ES-I3 (cell line): ENCODE data around the gene DCTN1.
A peak's percentile ranks its signal among the peaks of the same experiment; 100 is the strongest.

Experiments
- H3K36me3 ChIP-seq: 2 replicates; pipeline ENCODE4 v1.6.1; 2013; ENCODE audit warnings: mild to moderate bottlenecking, low read length, control low read depth, moderate library complexity; ENCODE audit not compliant: insufficient read depth
- H3K4me1 ChIP-seq: 2 replicates; pipeline ENCODE4 v1.6.1; 2013; ENCODE audit warnings: mild to moderate bottlenecking, control low read depth, low read length; ENCODE audit not compliant: insufficient read depth
- H3K9ac ChIP-seq: 2 replicates; pipeline ENCODE4 v1.6.1; 2013; ENCODE audit warnings: low read depth, mild to moderate bottlenecking, low read length, moderate library complexity
- H3K9me3 ChIP-seq: 2 replicates; pipeline ENCODE4 v1.6.1; 2013; ENCODE audit warnings: mild to moderate bottlenecking, low read length, moderate library complexity; ENCODE audit not compliant: control insufficient read depth, insufficient read depth

The DCTN1 gene

DNA sequence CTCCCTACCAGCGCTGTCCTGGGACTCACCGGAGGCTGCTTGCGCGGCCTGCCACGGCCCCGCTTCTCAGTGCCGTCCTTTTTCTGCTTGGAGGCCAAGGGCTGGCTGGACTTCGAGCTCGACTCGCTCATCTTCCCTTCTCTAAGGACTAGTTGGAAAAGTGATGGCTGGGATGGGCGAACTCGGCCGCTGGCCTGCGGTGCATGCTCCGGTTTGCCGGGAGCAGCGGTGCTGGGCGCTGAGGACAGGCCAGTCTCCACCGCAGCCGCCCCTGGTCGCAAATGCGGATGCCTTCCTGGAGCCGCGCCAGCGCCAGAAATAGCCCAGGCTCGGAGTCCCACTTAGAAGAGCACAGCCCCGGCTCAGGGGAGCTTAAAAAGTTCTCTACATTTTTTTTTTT lies 38.2 kb upstream of the DCTN1 start:
- no peak overlapping the region for H3K9ac ChIP-seq

DNA sequence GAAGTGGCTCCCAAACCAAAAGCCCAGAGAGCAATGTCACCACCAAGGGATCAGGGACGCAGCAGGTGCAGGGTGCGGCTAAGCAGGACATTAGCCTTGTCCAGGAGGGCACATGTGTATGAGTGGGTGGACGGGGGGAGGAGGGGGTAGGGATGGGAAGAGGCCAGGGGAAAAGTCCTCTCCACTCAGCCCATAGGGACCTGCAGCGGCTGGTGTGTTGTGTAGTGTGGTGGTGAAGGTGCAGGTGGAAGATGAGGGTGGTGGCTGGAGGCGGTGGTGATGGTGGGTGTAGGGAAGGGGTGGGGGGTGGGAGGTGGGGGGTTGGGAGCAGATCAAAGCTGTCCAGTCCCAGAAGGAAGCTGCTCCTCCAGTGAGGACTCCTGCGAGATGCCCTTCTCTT lies 37.7 kb upstream of the DCTN1 start:
- Histone ChIP-seq H3K9me3 (no peaks in the 10 kb centered on the region), H3K9ac (no peak overlapping the region), H3K36me3 (no peaks in the 10 kb centered on the region), H3K4me1 (peaks cover 4% of the 10 kb centered on the region; the same call in 1 of the 2 replicates)

More for the DNA sequence above, 38.2 kb upstream of the DCTN1 start:
- Histone ChIP-seq H3K4me1 (peaks cover 4% of the 10 kb centered on the region; the same call in 1 of the 2 replicates), H3K36me3 (no peaks in the 10 kb centered on the region), H3K9me3 (no peaks in the 10 kb centered on the region)

DNA sequence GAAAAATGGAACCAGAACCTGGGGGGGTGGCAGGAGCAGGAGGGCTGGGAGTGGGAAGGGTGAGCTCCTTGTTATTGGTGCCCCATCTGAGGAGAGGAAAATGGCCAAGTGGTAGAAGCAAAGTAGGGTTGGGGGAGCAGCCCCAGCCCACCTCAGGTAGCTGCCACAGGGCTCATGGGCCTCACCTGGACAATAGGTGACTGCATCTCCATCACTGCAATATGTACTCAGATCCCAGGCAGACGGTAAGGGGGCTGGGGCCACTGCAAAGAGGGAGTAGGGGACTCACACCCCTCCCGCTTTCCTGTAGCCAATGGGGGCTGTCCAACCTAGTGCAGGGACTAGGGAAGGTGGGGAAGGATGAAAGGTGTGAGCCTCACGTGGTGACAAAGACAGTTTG lies 37.1 kb upstream of the DCTN1 start:
- H3K36me3 ChIP-seq, result no peaks in the 10 kb centered on the region
- no peaks in the 10 kb centered on the region for H3K9me3 ChIP-seq
- peaks cover 4% of the 10 kb centered on the region; the same call in 1 of the 2 replicates for H3K4me1 ChIP-seq
- no peak overlapping the region for H3K9ac ChIP-seq

DNA sequence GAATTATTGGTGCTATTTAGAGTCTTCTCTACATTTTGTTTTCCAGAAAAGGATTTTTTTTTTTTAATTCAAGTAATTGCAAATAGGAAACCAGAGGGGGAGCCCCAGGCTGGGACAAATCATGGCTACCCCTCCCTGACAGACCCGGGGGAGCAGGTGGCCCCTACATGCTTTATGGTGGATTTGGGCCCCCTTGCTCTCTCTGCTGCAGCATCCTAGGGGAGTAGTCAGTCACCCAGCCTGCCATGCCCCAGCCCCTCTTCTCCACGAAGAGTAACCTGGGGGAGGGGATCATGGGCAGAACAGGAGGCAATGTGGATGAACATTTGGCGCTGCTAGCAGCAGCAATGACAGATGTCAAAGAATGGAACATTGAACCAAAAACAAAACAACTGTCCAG lies 36.7 kb upstream of the DCTN1 start:
- Histone ChIP-seq H3K9ac (no peak overlapping the region), H3K36me3 (no peaks in the 10 kb centered on the region), H3K4me1 (peaks cover 4% of the 10 kb centered on the region; the same call in 1 of the 2 replicates), H3K9me3 (no peaks in the 10 kb centered on the region)

DNA sequence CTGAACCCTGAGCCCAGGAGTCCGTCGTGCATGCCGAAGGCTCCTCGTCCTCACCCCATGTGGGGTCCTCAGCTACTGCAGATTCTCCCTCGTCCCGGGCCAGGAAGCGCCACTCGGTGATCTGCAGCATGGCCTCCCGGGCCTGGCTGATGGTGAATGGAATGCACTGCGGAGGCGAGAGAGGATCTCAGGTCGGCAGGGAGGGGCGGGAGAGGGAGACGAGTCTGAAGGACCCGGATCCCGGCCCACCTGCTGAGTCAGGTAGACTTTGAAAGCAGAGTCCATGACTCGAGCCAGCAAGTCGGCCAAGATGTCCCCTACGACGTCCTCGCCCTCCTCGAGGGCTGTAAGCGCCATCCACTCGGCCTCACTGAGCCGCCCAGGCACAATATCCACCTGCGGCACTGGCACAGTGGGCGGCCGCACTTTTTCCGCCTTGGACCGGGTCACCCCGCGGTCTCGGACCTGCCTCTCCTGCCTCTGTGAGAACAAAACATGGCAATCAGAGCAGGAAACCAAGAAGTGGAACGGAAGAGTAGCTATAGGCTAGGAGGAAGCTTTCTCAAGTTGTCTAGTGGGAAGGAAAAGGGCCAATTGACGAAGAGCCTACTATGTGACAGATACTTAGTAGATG lies 35.8 kb upstream of the DCTN1 start:
- peak overlapping the region; percentile 58; the same call in 1 of the 2 replicates for H3K9ac ChIP-seq
- no peaks in the 10 kb centered on the region for H3K36me3 ChIP-seq
- H3K4me1 ChIP-seq, result peaks cover 4% of the 10 kb centered on the region; the same call in 1 of the 2 replicates
- H3K9me3 ChIP-seq, result no peaks in the 10 kb centered on the region

DNA sequence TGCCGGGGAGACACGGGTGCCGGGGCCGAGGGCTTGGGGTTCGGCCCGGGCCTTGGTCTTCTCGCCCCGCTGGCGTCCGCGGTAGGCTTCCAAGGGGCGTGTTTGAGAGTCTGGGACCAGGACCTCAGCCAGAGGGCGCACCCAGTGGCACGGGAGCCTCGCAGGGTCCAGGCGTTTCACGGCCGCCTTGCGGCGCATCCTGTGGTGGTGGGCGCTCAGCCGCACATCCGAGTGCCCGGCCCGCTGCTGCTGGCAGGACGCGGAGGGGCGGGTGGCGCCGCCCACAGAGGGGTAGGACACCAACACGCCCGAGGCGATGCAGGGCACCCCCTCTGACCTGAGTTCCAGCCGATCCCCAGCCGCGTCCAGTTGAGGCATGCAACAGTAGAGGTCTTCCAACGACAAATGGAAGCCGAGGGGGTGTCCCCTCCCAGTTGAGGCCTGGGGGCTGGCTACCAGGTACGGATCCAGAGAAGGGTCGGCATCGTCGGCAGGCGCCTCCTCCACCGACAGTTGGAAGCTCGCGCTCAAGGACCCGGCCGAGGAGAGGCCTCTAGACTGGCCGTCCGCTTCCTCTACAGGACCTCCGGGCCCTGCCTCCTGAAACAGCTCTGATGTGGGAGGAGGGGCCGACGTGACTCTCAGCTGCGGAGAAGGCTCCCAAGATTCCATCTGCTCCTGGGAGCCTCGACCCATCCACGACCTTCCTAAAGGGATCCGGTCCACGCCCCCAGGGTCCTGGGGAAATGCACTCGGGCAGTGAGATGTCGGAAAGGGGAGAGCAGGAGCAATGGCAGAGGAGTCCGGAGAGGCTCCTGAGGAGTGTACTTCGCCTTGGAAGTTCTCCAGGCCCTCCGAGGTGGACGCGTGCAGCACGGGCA lies 35.0 kb upstream of the DCTN1 start:
- peaks cover 4% of the 10 kb centered on the region; the same call in 1 of the 2 replicates for H3K4me1 ChIP-seq
- peak overlapping the region; percentile 58; the same call in 1 of the 2 replicates for H3K9ac ChIP-seq

DNA sequence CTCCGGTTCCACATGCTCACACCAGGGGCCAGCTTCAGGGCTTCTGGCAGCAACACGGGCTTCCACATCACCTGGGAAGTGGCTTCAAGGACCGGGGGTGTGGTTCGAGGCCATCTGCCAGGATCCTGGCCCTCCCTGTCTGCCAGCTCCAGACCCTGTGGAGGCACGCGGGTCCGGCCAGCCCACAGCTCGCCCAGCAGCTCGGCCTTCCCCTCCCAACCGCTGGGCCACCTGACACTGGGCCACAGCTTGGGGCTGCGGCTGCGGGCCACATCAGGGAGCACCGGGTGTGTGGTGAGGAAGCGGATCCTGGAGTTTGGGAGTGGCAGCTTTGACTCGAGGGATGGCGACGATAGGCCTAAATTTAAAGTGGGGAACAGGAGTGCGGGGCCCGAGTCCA lies 34.3 kb upstream of the DCTN1 start:
- peaks cover 4% of the 10 kb centered on the region; the same call in 1 of the 2 replicates for H3K4me1 ChIP-seq
- peak overlapping the region; percentile 58; the same call in 1 of the 2 replicates for H3K9ac ChIP-seq
- no peaks in the 10 kb centered on the region for H3K9me3 ChIP-seq
- H3K36me3 ChIP-seq, result no peaks in the 10 kb centered on the region

More for the DNA sequence above, 35.0 kb upstream of the DCTN1 start:
- no peaks in the 10 kb centered on the region for H3K36me3 ChIP-seq
- H3K9me3 ChIP-seq, result no peaks in the 10 kb centered on the region

- H3K36me3 ChIP-seq, result no peaks in the 10 kb centered on the region
- H3K9ac ChIP-seq, result no peak overlapping the region
- peaks cover 4% of the 10 kb centered on the region; the same call in 1 of the 2 replicates for H3K4me1 ChIP-seq
- no peaks in the 10 kb centered on the region for H3K9me3 ChIP-seq
Measured at GRCh38 chr2:74413001-74413698, 33.0 kb upstream of the DCTN1 start.

GRCh38 chr2:74407682-74408081 lies 27.6 kb upstream of the DCTN1 start:
- Histone ChIP-seq H3K36me3 (no peaks in the 10 kb centered on the region), H3K9me3 (no peaks in the 10 kb centered on the region), H3K4me1 (peaks cover 3% of the 10 kb centered on the region; the same call in 1 of the 2 replicates), H3K9ac (no peak overlapping the region)

GRCh38 chr2:74406035-74406434 lies 25.9 kb upstream of the DCTN1 start:
- Histone ChIP-seq H3K9ac (no peak overlapping the region), H3K4me1 (peaks cover 3% of the 10 kb centered on the region; the same call in 1 of the 2 replicates), H3K36me3 (no peaks in the 10 kb centered on the region), H3K9me3 (no peaks in the 10 kb centered on the region)

GRCh38 chr2:74401891-74402290 lies 21.8 kb upstream of the DCTN1 start:
- Histone ChIP-seq H3K9ac (no peak overlapping the region), H3K4me1 (peaks cover 2% of the 10 kb centered on the region; the same call in 1 of the 2 replicates), H3K36me3 (no peaks in the 10 kb centered on the region), H3K9me3 (no peaks in the 10 kb centered on the region)

DNA sequence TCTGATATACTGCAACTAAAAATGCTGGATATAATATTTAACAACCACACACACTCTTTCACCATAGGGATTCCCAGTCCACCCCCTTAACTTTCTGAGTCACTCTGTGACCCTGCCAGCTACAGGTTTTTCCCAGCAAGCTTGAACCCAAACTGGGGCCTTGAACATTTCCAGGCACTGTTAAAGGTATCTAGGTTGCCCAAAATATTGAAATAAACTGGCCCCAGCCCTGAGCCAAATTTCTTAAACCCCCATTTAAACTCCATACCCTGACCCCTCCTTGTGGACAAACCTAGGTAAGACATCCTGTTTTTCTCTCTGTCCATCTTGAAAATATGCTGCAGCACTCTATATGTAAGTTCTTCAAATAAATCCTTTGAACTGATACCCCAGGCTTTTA lies 19.7 kb upstream of the DCTN1 start:
- H3K9ac ChIP-seq, result no peak overlapping the region
- H3K36me3 ChIP-seq, result no peaks in the 10 kb centered on the region
- H3K4me1 ChIP-seq, result no peaks in the 10 kb centered on the region; the same call in 1 of the 2 replicates
- no peaks in the 10 kb centered on the region for H3K9me3 ChIP-seq

DNA sequence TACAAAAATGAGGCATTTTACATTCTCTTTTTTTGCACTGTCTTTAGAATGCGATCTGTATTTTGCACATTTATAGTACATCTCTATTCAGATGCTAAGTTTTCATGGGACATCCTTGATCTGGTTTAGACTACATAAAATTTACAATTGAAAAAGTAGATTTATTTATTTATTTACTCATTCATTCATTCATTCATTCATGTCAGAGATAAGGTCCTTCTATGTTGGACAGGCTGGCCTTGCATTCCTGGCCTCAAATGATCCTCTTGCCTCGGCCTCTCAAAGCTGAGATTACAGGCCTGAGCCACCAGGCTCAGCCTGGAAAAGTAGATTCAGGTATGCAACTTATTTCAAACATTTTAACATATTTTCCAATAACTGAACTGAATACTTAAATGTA lies 16.0 kb upstream of the DCTN1 start:
- Histone ChIP-seq H3K36me3 (no peaks in the 10 kb centered on the region), H3K9ac (no peak overlapping the region), H3K4me1 (no peaks in the 10 kb centered on the region; the same call in 1 of the 2 replicates), H3K9me3 (no peaks in the 10 kb centered on the region)

DNA sequence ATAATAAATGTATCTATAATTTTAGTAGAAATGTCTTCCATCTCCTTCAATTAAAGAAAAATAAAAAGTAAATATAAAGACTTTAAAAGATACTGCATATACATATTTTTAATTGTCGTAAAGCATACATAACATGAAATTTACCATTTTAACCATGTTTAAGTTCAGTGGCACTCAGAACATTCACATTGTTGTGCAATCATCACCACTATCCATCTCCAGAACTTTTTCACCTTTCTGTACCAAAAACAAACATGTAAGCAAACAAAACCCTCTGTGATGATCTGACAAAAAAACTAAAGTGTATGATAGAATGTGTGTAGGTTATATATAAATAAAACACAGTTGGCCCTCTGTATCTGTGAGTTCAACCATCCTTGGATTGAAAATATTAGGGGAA lies 13.4 kb upstream of the DCTN1 start:
- Histone ChIP-seq H3K9me3 (no peaks in the 10 kb centered on the region), H3K4me1 (0 out of 2 replicates have a peak, but pooled peaks cover 7% of the 10 kb centered on the region), H3K9ac (no peak overlapping the region), H3K36me3 (no peaks in the 10 kb centered on the region)
